Measurements from ENCODE around the gene MTUS2.

DNA sequence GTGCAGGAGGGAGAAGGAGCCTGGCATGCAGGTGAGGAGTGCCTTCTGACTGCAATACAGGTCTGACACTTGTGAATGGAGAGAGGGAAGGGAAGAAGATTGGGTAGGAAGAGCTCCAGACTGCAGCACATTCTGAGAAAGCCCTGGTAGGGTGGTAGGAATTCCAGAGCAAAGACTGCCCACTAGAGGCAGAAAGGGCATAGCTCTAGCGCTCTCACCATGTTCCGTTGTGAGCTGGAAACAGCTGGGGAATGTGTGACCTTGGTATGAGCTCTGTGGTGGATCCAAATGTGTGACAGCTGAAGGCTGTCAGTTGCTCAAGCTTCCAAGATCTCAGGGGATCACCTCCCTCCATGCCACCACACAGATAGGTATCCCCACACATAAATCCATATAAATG, 2.9 kb upstream of the MTUS2 start:
- no peak for TF ChIP-seq POLR2AphosphoS5 (IDR thresholded peaks at IDR 0.05; ENCODE audit: low read depth, low read length)
- no peak for TF ChIP-seq POLR2A (IDR thresholded peaks at IDR 0.05; ENCODE audit: low read depth, low read length)
- no peak for TF ChIP-seq TAF1 (IDR thresholded peaks at IDR 0.05; ENCODE audit: low read depth, low read length)
- TF ChIP-seq POU2F2 (IDR thresholded peaks at IDR 0.05; ENCODE audit: low read depth, low read length) = no peak
- TF ChIP-seq SPI1 (IDR thresholded peaks at IDR 0.05; ENCODE audit: low read depth, low read length) = no peak
- no peak for TF ChIP-seq PAX5 (IDR thresholded peaks at IDR 0.05; ENCODE audit: insufficient read depth, low read length, severe bottlenecking)
